NCI-H748 (cell line): Measurements from ENCODE around the gene GALNTL6.

Source experiments
- DNase-seq: peaks from one replicate; lab custom pipeline; 2025; ENCODE audit not compliant: unreplicated experiment; lab: John Stamatoyannopoulos, UW

GALNTL6 gene

GRCh38 chr4:172515266-172515879 lies 702.2 kb downstream of the GALNTL6 start:
- no peak for DNase-seq

DNA sequence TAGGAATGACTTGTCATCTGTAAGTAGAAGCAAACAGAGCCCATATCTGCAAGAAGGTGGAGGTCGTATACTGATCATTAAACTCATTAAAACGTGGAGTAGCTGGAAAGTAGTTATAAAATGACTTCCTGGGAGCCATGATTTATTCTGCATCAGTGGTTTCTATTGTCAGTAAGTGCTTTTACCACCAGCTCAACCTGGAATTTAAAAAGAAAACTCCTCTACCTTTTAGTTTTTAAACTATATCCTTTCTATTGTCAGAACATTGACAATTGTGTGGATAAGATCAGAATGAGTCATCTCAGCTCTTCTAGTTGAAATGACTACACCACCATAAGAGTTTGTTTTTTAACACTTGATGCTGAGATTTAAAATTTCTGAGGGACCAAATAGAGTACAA lies 704.2 kb downstream of the GALNTL6 start:
- DNase-seq = peak; percentile 14

DNA sequence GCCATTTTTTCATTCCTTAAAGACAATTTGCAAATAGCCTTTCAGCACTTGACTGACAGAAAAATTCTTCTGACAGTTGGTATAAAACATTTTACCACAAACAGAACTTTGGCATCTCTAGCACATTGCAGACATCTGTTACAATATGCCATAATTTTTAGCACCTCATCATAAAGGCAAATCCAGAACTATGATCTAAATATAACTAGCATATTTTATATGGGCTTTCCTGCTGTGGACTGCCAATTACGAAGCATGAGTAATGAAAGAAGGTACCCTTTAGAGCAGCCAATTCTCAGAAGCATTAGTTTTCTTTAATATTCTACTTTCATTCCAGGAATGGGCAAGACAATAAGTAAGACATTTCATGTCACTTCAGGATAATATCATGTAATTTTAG lies 708.0 kb downstream of the GALNTL6 start:
- DNase-seq = no peak

DNA sequence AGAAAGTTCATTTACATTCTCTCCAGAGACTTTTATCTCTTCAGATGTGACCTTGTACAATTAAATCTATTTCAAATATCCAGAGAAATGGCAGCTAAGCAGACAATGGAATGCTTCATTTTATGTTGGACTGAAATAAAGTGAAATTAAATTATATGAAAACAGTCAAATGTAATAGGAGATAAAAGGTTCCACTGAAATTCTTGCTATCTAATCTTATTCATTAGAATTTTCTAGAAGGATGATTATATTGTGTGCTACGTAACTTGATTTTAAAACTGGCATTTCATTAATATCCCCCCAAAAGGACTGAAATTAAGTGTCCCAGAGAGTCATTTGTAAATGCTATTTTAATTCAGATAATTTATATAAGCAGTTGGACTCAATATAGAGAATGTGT lies 708.5 kb downstream of the GALNTL6 start:
- no peak for DNase-seq

DNA sequence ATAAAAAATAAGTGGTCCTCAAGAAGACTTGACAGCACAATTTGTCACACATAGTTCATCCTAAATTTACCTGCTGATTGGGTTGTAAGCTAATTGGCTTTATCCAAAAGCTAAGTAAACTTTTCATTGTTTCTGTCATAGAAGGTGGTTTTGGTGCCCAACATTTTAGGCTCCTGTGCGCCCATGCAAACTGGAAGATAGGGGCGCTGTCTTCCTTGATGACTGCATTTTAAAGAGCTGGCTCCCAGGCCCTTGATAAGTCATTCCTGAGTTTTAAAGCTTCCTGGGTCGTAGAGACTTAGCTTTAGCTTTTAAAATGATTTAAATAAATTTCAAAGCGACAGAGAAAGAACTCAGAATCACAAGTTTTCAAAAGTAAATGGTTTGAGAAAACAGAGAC lies 730.0 kb downstream of the GALNTL6 start:
- DNase-seq = no peak

- no peak for DNase-seq
These were observed 733.6 kb downstream of the GALNTL6 start for GRCh38 chr4:172546782-172547181.

- DNase-seq = peak; percentile 96
These were observed 734.5 kb downstream of the GALNTL6 start for GRCh38 chr4:172547724-172548123.

- DNase-seq = no peak
These were observed 740.0 kb downstream of the GALNTL6 start for GRCh38 chr4:172553216-172553615.

DNA sequence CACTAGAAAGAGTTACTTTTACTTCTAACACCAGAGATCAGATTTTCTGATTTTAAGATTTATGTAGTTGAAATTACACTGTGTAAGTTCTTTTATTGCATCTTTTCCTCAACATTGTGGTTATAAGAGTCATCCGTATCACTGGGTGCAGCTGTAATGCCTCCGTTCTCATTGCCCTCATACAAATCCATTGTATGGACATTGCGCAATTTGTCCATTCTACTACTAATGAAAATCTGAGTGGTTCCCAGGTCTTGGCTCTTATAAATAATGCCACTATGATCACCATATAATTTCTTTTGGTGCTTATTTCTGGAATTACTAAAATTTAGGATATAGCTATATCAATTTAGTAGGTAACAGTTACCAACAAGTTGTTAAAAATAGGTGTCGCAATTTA lies 741.4 kb downstream of the GALNTL6 start:
- no peak for DNase-seq

DNA sequence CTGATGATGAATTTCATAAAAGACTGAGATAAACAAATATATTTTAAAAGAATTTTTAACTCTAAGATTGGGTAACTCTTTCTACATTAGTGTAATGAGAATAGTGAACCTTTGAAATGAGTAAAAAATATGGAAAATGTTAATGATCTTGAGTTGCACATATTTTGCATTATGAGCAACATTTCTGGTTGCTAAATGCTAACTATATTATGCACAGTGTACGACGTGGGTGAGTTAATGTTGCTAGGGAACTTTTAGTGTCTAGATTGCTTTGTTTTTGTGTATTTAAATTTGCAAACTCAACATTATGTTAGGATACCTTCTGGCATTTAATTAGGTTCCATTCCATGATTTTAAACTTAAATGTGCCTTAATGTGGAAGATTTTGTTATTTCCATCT lies 742.5 kb downstream of the GALNTL6 start:
- DNase-seq = no peak

DNA sequence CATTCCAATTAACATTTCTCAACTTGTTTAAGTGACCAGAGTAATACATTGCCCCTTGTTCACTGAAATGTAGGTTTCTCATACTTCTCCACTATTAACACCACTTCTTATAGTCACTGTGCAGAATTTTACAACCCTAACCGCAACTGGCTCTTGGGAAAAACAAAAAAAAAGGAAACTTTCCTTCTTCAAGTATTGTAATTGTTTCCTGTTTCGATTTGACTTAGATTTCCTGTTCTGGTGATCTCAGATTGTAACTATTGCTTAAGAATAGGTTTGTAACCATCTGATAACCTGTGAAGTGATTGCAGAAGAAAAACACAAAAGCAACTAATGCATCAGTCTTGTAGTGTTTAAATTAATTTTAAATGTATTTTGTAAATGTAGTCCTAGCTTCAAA lies 760.7 kb downstream of the GALNTL6 start:
- DNase-seq = no peak

- no peak for DNase-seq
These were observed 765.5 kb downstream of the GALNTL6 start for GRCh38 chr4:172578712-172579111.

- no peak for DNase-seq
These were observed 771.6 kb downstream of the GALNTL6 start for GRCh38 chr4:172584816-172585215.

DNA sequence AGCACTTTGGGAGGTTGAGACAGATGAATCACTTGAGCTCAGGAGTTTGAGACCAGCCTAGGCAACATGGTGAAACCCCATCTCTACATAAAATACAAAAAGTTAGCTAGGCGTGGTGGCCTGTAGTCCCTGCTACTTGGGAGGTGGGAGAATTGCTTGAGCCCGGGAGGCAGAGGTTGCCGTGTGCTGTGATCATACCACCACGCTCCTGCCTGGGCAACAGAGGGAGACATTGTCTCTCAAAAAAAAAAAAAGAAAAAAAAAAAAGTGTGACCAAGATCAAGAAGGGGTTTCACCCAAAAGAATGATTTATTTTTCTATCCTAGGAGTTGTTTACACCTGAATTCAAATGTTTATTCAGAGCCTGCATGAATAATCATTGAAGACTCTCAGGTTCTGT lies 783.0 kb downstream of the GALNTL6 start:
- DNase-seq = no peak

GRCh38 chr4:172599554-172599953 lies 786.4 kb downstream of the GALNTL6 start:
- DNase-seq = no peak

- DNase-seq = peak; percentile 83
These were observed 788.0 kb downstream of the GALNTL6 start for GRCh38 chr4:172601195-172601594.

DNA sequence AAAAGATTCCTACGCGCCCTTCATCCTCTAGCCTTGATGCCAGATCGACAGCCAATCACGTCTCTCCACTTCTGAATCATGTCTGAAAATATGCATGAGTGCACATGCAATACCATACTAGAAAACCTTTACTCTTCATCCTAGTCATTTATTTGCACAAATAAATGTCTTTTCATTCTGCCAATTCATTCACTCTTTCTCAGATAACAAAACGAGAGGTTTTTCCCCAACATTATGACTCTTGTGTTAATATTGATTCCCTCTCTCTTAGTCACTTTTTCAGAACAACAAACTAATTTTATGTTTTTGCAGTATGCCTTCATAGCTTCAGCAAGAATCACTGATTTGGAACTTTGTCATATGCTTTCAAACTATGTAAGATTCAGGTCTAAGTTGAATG lies 806.0 kb downstream of the GALNTL6 start:
- DNase-seq = no peak

DNA sequence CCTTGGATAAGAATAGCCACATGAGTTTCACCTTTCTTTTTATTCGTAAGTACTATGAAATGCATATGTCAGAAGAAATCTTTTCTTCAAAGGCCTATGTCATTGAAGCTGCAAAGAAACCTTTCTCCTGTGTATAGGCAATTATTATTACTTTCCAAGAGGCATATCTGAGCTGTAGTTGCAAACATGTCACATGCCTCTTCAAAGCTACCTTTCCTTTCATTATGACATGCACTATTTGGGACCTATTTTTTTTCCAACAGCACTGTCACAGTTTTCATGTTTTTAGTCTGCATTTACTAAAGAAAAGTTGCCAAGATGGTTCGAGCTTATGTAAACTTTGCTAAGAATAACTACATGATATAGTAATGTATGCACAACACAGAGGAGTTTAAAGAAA lies 806.6 kb downstream of the GALNTL6 start:
- DNase-seq = no peak

DNA sequence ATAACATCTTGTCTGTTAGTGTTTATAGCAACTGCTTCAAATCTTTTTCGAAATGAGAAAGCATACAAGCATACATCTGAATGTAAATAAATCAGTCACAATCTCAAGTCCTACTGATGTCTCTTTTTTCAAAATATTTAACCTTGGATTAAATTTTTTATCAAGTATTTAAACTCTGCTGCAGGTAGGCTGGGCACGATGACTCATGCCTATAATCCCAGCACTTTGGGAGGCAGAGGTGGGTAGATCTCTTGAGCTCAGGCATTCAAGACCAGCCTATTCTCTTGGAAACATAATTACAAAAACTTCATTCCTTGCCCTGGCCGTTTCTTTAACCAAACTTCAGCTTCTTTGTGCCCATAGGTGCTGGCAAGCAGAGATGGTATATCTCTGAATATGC lies 815.1 kb downstream of the GALNTL6 start:
- DNase-seq = no peak

DNA sequence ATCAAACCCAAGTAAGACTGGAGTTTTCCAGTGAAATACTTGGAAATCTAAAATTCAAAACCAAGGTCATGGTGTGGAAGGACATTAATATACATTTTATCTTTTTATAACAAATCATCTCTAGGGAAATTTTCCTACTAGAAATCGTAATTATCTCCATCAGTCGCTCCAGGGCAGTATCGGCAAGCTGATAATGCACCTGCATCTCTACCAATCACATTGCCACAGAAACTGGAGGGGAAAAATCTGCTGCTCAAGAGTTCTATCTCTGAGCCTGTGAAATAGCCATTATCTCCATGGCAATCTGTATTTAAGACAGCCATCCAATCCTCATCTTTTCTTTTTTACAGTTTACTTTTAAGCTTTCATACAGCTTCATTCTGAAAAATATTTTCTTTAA lies 817.1 kb downstream of the GALNTL6 start:
- DNase-seq = no peak

- no peak for DNase-seq
These were observed 818.6 kb downstream of the GALNTL6 start for GRCh38 chr4:172631832-172632231.

DNA sequence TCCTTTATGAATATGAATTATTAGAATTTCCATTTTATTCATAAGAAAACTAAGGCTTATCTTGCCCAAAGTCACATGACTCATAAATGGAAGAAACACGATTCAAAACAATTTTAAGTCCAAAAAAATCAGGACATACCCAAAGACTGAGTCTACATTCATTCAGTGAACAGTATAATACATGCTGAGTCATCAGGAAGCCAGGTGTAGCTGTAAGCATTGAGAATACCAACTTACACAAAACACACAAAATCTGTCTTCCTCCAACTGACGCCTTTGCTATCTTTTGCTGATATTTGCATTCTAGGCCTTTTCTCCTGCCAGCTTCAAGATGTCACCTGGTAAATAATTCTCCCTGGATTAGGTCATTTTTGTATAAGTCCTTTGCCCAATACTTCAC lies 835.3 kb downstream of the GALNTL6 start:
- DNase-seq = no peak

- no peak for DNase-seq
These were observed 835.9 kb downstream of the GALNTL6 start for GRCh38 chr4:172649143-172649542.
